Brain microvascular endothelial cell (primary cell): ENCODE data around the gene DMPK.
A peak's percentile ranks its signal among the peaks of the same experiment; 100 is the strongest.

Experiments
- DNase-seq: peaks from one replicate; pipeline ENCODE4 v3.0.0-alpha.2; 2020
- H3K27ac ChIP-seq: fragments of 250-450 bp; sonication (Bioruptor Pico); 2 replicates; pipeline ENCODE4 v1.5.1; 2020; ENCODE audit warnings: mild to moderate bottlenecking, moderate library complexity
- H3K27me3 ChIP-seq: fragments of 250-450 bp; sonication (Bioruptor Pico); replicated peaks from 2 replicates; pipeline ENCODE4 v1.5.1; 2020; ENCODE audit warnings: mild to moderate bottlenecking
- H3K36me3 ChIP-seq: fragments of 250-450 bp; sonication (Bioruptor Pico); replicated peaks from 2 replicates; pipeline ENCODE4 v1.5.1; 2020; ENCODE audit warnings: mild to moderate bottlenecking
- H3K4me3 ChIP-seq: 2 replicates; pipeline ENCODE4 v1.5.1; 2011; ENCODE audit warnings: low read depth, mild to moderate bottlenecking, control low read depth, low read length, moderate library complexity
- in situ Hi-C: cut with HindIII; loops from 2 replicates; pipeline ENCODE4 v1.10.0; 2017; ENCODE audit warnings: low sequenced_read_pairs, low pct_ligation_motif_present
- TF ChIP-seq, protein P1 (sequence below): IDR thresholded peaks from 2 replicates; pipeline ENCODE4 v1.5.1; 2011; ENCODE audit warnings: low read depth, mild to moderate bottlenecking, moderate library complexity, low read length, control low read depth, inconsistent platforms; ENCODE audit errors: missing control alignments

The DMPK gene

DNA sequence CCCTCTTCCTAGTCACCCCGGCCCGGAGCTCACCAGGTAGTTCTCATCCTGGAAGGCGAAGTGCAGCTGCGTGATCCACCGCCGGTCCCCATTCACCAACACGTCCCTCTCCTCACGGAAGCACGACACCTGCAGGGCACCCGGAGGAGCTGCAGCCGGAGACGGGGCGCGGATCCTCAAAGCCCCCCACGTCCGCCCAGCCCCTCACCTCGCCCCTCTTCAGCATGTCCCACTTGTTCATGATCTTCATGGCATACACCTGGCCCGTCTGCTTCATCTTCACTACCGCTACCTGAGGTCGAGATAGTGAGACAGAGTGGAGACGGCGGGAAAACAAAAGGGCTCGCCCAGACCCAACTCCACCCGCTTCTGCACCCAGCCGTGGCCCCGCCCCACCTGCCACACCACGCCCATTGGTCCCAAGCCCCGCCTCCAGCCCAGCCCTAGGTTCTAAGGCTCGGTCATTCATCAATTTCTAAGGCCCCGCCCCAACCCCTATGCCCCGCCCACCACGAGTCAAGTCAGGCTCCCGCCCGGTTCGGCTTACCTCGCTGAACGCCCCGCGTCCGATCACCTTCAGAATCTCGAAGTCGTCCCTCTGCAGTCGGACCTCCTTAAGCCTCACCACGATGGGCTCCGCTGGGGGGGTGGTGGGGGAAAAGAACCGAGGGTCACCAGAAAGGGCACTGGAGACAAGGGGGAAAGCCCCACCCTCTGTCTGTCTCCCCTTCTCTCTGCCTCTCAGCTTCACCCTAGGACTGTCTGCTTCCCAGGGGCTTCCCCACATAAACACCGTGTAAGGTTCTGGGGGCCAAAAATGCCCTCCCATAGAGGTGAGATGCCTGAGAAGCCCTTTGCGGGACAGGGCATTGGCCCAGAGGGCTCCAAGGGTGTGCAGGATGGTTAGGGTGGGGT, 2.8 kb downstream of the DMPK start:
- TF ChIP-seq, protein P1, sequence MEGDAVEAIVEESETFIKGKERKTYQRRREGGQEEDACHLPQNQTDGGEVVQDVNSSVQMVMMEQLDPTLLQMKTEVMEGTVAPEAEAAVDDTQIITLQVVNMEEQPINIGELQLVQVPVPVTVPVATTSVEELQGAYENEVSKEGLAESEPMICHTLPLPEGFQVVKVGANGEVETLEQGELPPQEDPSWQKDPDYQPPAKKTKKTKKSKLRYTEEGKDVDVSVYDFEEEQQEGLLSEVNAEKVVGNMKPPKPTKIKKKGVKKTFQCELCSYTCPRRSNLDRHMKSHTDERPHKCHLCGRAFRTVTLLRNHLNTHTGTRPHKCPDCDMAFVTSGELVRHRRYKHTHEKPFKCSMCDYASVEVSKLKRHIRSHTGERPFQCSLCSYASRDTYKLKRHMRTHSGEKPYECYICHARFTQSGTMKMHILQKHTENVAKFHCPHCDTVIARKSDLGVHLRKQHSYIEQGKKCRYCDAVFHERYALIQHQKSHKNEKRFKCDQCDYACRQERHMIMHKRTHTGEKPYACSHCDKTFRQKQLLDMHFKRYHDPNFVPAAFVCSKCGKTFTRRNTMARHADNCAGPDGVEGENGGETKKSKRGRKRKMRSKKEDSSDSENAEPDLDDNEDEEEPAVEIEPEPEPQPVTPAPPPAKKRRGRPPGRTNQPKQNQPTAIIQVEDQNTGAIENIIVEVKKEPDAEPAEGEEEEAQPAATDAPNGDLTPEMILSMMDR, result peak; percentile 64
- no peaks in the 10 kb centered on the region for H3K27me3 ChIP-seq
- peaks cover 34% of the 10 kb centered on the region for H3K36me3 ChIP-seq
- no peak overlapping the region for H3K4me3 ChIP-seq
- DNase-seq, result no peak
- in situ Hi-C loops, result no loop called here
- H3K27ac ChIP-seq, result no peak overlapping the region

DNA sequence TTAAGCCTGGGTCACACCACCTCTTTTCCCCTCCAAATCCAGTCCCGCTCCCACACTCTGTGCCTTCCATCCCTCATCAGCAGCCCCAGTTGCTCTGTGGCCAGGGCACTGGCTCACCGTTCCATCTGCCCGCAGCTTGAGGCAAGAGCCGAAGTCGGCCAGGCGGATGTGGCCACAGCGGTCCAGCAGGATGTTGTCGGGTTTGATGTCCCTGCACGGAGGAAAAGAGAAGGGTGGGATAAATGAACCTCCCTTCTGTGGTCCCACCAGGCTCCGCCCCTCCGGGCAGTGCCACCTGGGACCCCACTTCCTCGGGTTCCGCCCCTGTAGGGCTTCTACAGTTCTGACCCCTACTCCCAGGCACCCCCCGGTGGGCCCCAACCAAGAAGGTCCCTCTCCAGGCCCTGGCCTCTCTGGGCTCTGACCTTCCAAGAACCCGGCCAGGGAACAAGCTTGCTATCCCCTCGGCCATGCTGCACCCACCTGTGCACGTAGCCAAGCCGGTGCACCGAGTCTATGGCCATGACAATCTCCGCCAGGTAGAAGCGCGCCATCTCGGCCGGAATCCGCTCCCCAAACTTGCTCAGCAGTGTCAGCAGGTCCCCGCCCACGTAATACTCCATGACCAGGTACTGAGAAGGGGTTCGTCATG, 4.2 kb downstream of the DMPK start:
- H3K4me3 ChIP-seq, result no peak overlapping the region
- H3K27ac ChIP-seq, result no peak overlapping the region
- TF ChIP-seq, protein P1, result no peak
- in situ Hi-C loops, result no loop called here
- no peaks in the 10 kb centered on the region for H3K27me3 ChIP-seq
- H3K36me3 ChIP-seq, result peaks cover 32% of the 10 kb centered on the region
- DNase-seq, result no peak

DNA sequence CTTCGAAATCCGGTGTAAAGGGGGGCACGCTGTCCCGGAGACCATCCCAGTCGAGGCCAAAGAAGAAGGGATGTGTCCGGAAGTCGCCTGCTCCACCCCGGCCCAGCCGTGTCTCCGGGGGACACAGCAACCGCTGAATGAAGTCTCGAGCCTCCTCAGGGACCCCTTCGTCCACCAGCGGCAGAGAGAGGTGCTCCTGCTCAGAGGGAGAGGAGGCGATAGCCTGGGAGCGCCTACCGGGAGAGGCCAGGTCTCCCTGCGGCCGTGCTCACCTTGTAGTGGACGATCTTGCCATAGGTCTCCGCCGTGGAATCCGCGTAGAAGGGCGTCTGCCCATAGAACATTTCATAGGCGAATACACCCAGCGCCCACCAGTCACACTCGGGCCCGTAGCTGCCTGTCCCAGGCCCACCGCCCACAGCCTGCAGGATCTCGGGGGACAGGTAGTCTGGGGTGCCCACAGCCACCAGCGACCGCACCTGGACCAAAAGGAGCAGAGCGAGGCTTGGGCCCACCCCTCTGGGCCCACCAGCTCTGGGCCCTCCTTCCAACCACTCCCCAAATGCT, 4.8 kb downstream of the DMPK start:
- in situ Hi-C loops, result no loop called here
- no peak overlapping the region for H3K27ac ChIP-seq
- TF ChIP-seq, protein P1, result no peak
- H3K4me3 ChIP-seq, result no peak overlapping the region
- H3K27me3 ChIP-seq, result no peaks in the 10 kb centered on the region
- peaks cover 32% of the 10 kb centered on the region for H3K36me3 ChIP-seq
- DNase-seq, result no peak

DNA sequence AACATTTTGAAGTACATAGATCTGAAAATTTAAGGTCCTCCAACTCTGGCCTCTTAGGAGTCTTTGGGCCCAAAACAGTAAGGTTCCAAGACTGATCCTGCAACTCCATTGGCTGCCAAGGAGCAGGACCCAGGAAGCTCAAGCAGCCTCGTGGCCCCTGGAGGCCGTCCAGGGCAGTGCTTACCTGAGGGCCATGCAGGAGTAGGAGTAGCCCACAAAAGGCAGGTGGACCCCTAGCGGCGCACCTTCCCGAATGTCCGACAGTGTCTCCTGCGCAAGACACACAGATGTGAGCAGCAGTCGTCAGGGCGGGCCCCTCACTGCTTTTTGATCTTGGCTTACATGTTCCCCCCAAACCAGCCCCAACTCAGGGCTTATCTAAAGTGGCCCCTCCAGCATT, 7.5 kb downstream of the DMPK start:
- H3K27me3 ChIP-seq, result no peaks in the 10 kb centered on the region
- TF ChIP-seq, protein P1, result peak; percentile 9
- peaks cover 32% of the 10 kb centered on the region for H3K36me3 ChIP-seq
- no peak overlapping the region for H3K27ac ChIP-seq
- DNase-seq, result no peak
- in situ Hi-C loops, result no loop called here
- H3K4me3 ChIP-seq, result no peak overlapping the region

DNA sequence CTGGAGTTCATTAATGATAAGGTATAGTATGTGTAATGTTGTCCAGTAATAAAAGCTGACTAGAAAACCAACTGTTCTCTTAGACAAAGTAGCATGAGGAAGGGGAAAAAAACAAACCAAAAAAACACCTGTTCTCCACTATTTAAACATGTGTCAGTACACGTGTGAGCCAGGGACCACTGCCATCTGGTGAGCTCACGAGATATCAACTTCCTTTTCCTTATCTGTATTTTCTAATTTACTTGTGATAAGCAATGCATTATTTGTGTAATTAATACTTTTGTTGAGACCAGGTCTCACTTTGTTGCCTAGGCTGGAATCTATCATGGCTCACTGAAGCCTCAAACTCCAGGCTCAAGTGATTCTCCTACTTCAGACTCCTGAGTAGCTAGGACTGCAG, 8.9 kb downstream of the DMPK start:
- DNase-seq, result no peak
- H3K27ac ChIP-seq, result no peak overlapping the region
- H3K27me3 ChIP-seq, result no peaks in the 10 kb centered on the region
- in situ Hi-C loops, result no loop called here
- H3K36me3 ChIP-seq, result peaks cover 23% of the 10 kb centered on the region
- H3K4me3 ChIP-seq, result no peak overlapping the region
- TF ChIP-seq, protein P1, result no peak
